WTC11 (cell line): ENCODE measurements around the gene ZER1. TPM values are rescaled to one million over a fixed set of nuclear protein-coding genes. Genes with fewer than 3 reads are reported as not detected.
"Not testable (repeated sequence)": the region's sequence is repeated elsewhere in the genome, so short reads cannot be mapped to it uniquely, and the experiment has no call there.

Experiments
- ATAC-seq: fragments of 200-7000 bp; cut with Tn5 transposase; 2 replicates; pipeline ENCODE4 v1.10.0; 2021; ENCODE audit warnings: mild to moderate bottlenecking, moderate library complexity
- CTCF ChIA-PET: fragments of 300-600 bp; sonication (Branson Sonifier 250); formaldehyde crosslinking; loops from one replicate; lab custom pipeline; 2021; ENCODE audit warnings: antibody characterized with exemption; lab: Charles Lee
- POLR2A ChIA-PET: fragments of 350-600 bp; sonication (Branson Sonifier 250); formaldehyde crosslinking; loops from one replicate; lab custom pipeline; 2021; ENCODE audit warnings: antibody characterized with exemption; lab: Charles Lee
- DNase-seq: peaks from one replicate; pipeline ENCODE4 v3.0.0; 2021; ENCODE audit warnings: low spot score
- H3K27ac Mint-ChIP-seq: 2 replicates; pipeline ENCODE4 v1.8.0; 2021; ENCODE audit warnings: mixed read lengths
- H3K27me3 Mint-ChIP-seq: 2 replicates; pipeline ENCODE4 v1.8.0; 2021; ENCODE audit warnings: low read depth, mild to moderate bottlenecking, moderate library complexity, mixed read lengths
- H3K36me3 Mint-ChIP-seq: 2 replicates; pipeline ENCODE4 v1.8.0; 2021; ENCODE audit warnings: mixed read lengths
- H3K4me1 Mint-ChIP-seq: 2 replicates; pipeline ENCODE4 v1.8.0; 2022; ENCODE audit warnings: mixed read lengths
- H3K4me3 Mint-ChIP-seq: 2 replicates; pipeline ENCODE4 v1.8.0; 2021; ENCODE audit warnings: mild to moderate bottlenecking, moderate library complexity, mixed read lengths
- H3K9me3 Mint-ChIP-seq: 2 replicates; pipeline ENCODE4 v1.8.0; 2021; ENCODE audit warnings: mixed read lengths
- AFF4 ChIP-seq: sonication (generic); formaldehyde crosslinking; IDR thresholded peaks from 2 replicates; pipeline ENCODE4 v1.8.1; 2023; ENCODE audit warnings: mild to moderate bottlenecking, missing genetic modification reagents, borderline replicate concordance
- CTCF ChIP-seq: fragments of 200-600 bp; IDR thresholded peaks from 2 replicates; pipeline ENCODE4 v1.8.0; 2022; ENCODE audit warnings: antibody characterized with exemption
- E2F1 ChIP-seq: sonication (generic); formaldehyde crosslinking; IDR thresholded peaks from 2 replicates; pipeline ENCODE4 v1.8.0; 2022; ENCODE audit warnings: mild to moderate bottlenecking, missing genetic modification reagents
- FOXP1 ChIP-seq: sonication (generic); formaldehyde crosslinking; IDR thresholded peaks from 2 replicates; pipeline ENCODE4 v1.8.0; 2022; ENCODE audit warnings: missing genetic modification reagents, mild to moderate bottlenecking, moderate library complexity, borderline replicate concordance
- HMGA2 ChIP-seq: fragments of 250-450 bp; sonication (Bioruptor Pico); IDR thresholded peaks from 2 replicates; pipeline ENCODE4 v1.4.0; 2021; ENCODE audit warnings: mild to moderate bottlenecking, moderate library complexity
- MXD4 ChIP-seq: fragments of 250-450 bp; sonication (Bioruptor Pico); IDR thresholded peaks from 2 replicates; pipeline ENCODE4 v1.8.0; 2021; ENCODE audit warnings: mild to moderate bottlenecking, moderate library complexity, borderline replicate concordance
- NR1H2 ChIP-seq: sonication (generic); formaldehyde crosslinking; IDR thresholded peaks from 2 replicates; pipeline ENCODE4 v1.9.0; 2021; ENCODE audit warnings: mild to moderate bottlenecking, moderate library complexity, missing genetic modification reagents
- RORB ChIP-seq: fragments of 250-450 bp; sonication (Bioruptor Pico); IDR thresholded peaks from 2 replicates; pipeline ENCODE4 v1.9.0; 2021; ENCODE audit warnings: mild to moderate bottlenecking
- SOX15 ChIP-seq: fragments of 250-450 bp; sonication (Bioruptor Pico); IDR thresholded peaks from 2 replicates; pipeline ENCODE4 v1.9.0; 2021; ENCODE audit warnings: mild to moderate bottlenecking
- ZNF121 ChIP-seq: sonication (generic); formaldehyde crosslinking; IDR thresholded peaks from 2 replicates; pipeline ENCODE4 v1.8.0; 2023; ENCODE audit warnings: missing genetic modification reagents
- ZNF425 ChIP-seq: fragments of 250-450 bp; sonication (Bioruptor Pico); conservative IDR thresholded peaks from 2 replicates; pipeline ENCODE4 v1.9.0; 2021; ENCODE audit warnings: mild to moderate bottlenecking
- ZNF532 ChIP-seq: fragments of 250-450 bp; sonication (Bioruptor Pico); IDR thresholded peaks from 2 replicates; pipeline ENCODE4 v1.9.0; 2021; ENCODE audit warnings: mild to moderate bottlenecking, borderline replicate concordance
- total RNA-seq: library from RNA; stranded (reverse); gene quantifications from 3 replicates; pipeline ENCODE4 v1.2.3, GENCODE V29; 2021

ZER1 gene
- total RNA-seq, 1 experiment from 2014 or later, result 23.8 TPM

- no peak for ATAC-seq
- Mint-ChIP-seq H3K36me3 (peaks cover 63% of the 10 kb centered on the region), H3K4me1 (peaks cover 18% of the 10 kb centered on the region), H3K9me3 (no peaks in the 10 kb centered on the region), H3K4me3 (no peak overlapping the region)
- POLR2A ChIA-PET, result no interaction called here
- no peak for DNase-seq
- CTCF ChIA-PET, result interaction anchor here (0.6 kb wide), 1 partner anchor 8 kb away, joined by 3 read pairs; the partner anchor contains the start of gene PKN3
- TF ChIP-seq AFF4 (CRISPR knock-in tag) (no peak), HMGA2 (CRISPR knock-in tag) (no peak), ZNF121 (CRISPR knock-in tag) (no peak), RORB (CRISPR knock-in tag) (no peak), MXD4 (no peak), ZNF425 (CRISPR knock-in tag) (no peak)
- TF ChIP-seq, all 79 proteins: peak for 0
- Mint-ChIP-seq H3K27me3 (no peaks in the 10 kb centered on the region), H3K27ac (no peak overlapping the region)
These were observed 77.4 kb downstream of the ZER1 start for GRCh38 chr9:128694344-128694743.

GRCh38 chr9:128693738-128694137, 78.0 kb downstream of the ZER1 start:
- ATAC-seq, H3K27me3 Mint-ChIP-seq, H3K4me3 Mint-ChIP-seq, POLR2A ChIA-PET, H3K9me3 Mint-ChIP-seq, DNase-seq: not testable (repeated sequence)
- CTCF ChIA-PET, result interaction anchor here (0.6 kb wide), 1 partner anchor 9 kb away, joined by 3 read pairs; the partner anchor contains the start of gene PKN3
- Mint-ChIP-seq H3K27ac (peak overlapping the region; percentile 38), H3K4me1 (peaks cover 18% of the 10 kb centered on the region), H3K36me3 (peaks cover 63% of the 10 kb centered on the region)

GRCh38 chr9:128690684-128691034, 81.1 kb downstream of the ZER1 start:
- Mint-ChIP-seq H3K27ac (peak overlapping the region; percentile 99), H3K36me3 (peaks cover 64% of the 10 kb centered on the region), H3K9me3 (no peaks in the 10 kb centered on the region), H3K27me3 (no peaks in the 10 kb centered on the region; the same call in 1 of the 2 replicates), H3K4me1 (peaks cover 46% of the 10 kb centered on the region), H3K4me3 (peak overlapping the region; percentile 100)
- no peak for DNase-seq
- ChIA-PET CTCF (interaction anchor here (1.7 to 2.1 kb wide), 2 partner anchors 11 to 55 kb away, joined by 5 to 10 read pairs; partner anchors contain the start of gene PKN3), POLR2A (no interaction called here)
- TF ChIP-seq E2F1 (no peak), SOX15 (no peak), ZNF532 (CRISPR knock-in tag) (no peak), NR1H2 (no peak), CTCF (no peak), AFF4 (CRISPR knock-in tag) (no peak), FOXP1 (CRISPR knock-in tag) (no peak)
- ATAC-seq, result no peak
